ENCODE data around the gene CCDC85A. TPM values are rescaled to one million over a fixed set of nuclear protein-coding genes. Genes with fewer than 3 reads are reported as not detected.

The CCDC85A gene
- polyA plus RNA-seq, 1 donor (not counting 4 experiments of a cell fraction or from before 2014, with no cell fraction given) = not detected

DNA sequence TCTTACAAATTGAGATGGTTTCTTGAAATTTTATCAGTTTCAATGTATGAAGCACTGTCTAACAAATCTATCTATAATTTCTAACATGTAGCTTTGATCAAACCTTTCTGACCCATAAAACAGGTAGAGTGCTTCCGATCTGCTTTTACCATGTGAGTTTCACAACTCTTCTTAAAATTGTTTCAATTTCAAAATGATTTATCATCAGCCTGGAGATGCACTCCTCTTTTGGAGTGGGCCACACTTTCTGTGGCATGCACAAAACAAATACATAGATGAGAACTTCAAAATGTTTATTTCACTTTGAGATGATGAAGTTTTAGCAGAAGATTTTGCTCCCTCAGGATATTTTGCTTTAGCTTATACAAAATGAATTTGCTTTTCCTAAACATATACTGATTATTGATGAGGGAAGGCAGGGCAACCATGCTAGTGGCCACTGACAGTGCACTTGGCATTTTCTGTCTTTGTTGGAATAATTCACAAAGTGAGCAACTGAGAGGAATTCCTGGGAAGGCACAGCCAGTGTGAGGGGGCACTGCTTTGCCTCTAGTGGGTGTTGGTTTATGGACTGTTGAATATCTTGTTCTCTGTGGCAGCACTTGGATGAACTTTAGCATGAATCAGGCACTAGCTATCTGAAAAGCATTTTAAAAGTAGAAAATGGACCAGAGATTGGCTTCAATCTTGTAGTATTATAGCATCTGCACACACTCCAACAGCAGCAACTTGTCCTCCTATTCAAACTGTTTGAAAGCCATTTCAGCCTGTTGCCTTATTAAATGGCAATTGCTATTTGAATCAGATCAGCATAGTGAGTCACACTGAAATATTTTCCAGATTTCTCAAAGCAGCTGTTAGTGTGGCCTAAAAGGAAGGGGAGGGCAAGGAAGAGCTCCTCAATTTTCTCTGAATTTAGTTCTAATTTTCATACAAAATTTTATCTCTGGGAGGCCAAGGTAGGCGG is 193.2 kb downstream of the CCDC85A start:
- DNase-seq (ENCODE audit: low read depth, low spot score) = no peak
- H4K20me1 ChIP-seq (ENCODE audit: control insufficient read depth, extremely low read depth, insufficient read depth, low read length) = no peaks in the 10 kb centered on the region
- H3K27ac ChIP-seq (ENCODE audit: control insufficient read depth, insufficient read depth, low read length) = no peak overlapping the region
- H3K9me3 ChIP-seq (ENCODE audit: control insufficient read depth, low read depth, low read length) = no peaks in the 10 kb centered on the region
- H3K4me1 ChIP-seq (ENCODE audit: control insufficient read depth, extremely low read depth, insufficient read depth, low read length) = no peaks in the 10 kb centered on the region
- H3K27me3 ChIP-seq (ENCODE audit: control insufficient read depth, extremely low read depth, insufficient read depth, low read length) = no peaks in the 10 kb centered on the region
- dilution Hi-C loops (cut with MboI; ENCODE audit: extremely low pct_ligation_motif_present, low sequenced_read_pairs) = no loop called here
- H2AFZ ChIP-seq (ENCODE audit: control insufficient read depth, low read length) = no peak overlapping the region
- H3K36me3 ChIP-seq (ENCODE audit: control insufficient read depth in 2 of 2, extremely low read depth in 1 of 2, insufficient read depth in 2 of 2, low read length in 2 of 2) = no peaks in the 10 kb centered on the region
- TF ChIP-seq, protein P1, sequence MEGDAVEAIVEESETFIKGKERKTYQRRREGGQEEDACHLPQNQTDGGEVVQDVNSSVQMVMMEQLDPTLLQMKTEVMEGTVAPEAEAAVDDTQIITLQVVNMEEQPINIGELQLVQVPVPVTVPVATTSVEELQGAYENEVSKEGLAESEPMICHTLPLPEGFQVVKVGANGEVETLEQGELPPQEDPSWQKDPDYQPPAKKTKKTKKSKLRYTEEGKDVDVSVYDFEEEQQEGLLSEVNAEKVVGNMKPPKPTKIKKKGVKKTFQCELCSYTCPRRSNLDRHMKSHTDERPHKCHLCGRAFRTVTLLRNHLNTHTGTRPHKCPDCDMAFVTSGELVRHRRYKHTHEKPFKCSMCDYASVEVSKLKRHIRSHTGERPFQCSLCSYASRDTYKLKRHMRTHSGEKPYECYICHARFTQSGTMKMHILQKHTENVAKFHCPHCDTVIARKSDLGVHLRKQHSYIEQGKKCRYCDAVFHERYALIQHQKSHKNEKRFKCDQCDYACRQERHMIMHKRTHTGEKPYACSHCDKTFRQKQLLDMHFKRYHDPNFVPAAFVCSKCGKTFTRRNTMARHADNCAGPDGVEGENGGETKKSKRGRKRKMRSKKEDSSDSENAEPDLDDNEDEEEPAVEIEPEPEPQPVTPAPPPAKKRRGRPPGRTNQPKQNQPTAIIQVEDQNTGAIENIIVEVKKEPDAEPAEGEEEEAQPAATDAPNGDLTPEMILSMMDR (optimal IDR thresholded peaks at IDR 0.05 in 1 of 3, IDR thresholded peaks at IDR 0.05 in 1 of 3, conservative IDR thresholded peaks at IDR 0.05 in 1 of 3; ENCODE audit: extremely low read depth in 1 of 3, insufficient read depth in 2 of 3, low read length in 3 of 3) = no peak
- TF ChIP-seq EZH2 (IDR thresholded peaks at IDR 0.05; ENCODE audit: low read length) = no peak
- H3K79me2 ChIP-seq (ENCODE audit: control insufficient read depth, insufficient read depth, low read length) = no peaks in the 10 kb centered on the region
- H3K4me3 ChIP-seq (ENCODE audit: control insufficient read depth in 2 of 3, extremely low read depth in 1 of 3, insufficient read depth in 2 of 3, low read depth in 1 of 3, low read length in 3 of 3) = no peak overlapping the region
- no peak overlapping the region for H3K4me2 ChIP-seq (ENCODE audit: control insufficient read depth, extremely low read depth, insufficient read depth, low read depth, low read length)
- no peak overlapping the region for H3K9ac ChIP-seq (ENCODE audit: control insufficient read depth, extremely low read depth, insufficient read depth, low read length)
- no peak for FAIRE-seq
- no peaks in the 10 kb centered on the region for H3K9me1 ChIP-seq (ENCODE audit: control insufficient read depth, extremely low read depth, insufficient read depth, low read length)

DNA sequence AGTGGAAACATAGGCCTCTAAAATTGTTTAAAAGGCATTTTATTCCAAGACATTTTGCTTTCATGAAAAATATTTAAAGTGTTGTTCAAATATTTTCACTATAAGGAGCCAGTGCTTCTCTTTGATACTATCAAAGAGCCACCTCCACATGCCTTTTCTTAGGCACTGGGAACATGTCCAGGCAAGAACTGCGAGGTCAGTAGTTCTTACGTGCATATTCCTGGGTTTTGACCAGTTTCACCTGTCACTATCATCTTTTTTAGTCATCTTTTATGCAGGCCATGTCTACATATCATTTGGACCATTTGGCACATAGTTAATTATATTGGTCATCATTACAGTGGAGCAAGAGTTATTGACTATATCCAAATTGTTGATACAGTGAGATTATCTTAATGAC is 195.3 kb downstream of the CCDC85A start:
- Histone ChIP-seq H3K9me1 (ENCODE audit: control insufficient read depth, extremely low read depth, insufficient read depth, low read length) (no peaks in the 10 kb centered on the region), H3K27me3 (ENCODE audit: control insufficient read depth, extremely low read depth, insufficient read depth, low read length) (no peaks in the 10 kb centered on the region), H3K79me2 (ENCODE audit: control insufficient read depth, insufficient read depth, low read length) (no peaks in the 10 kb centered on the region), H2AFZ (ENCODE audit: control insufficient read depth, low read length) (no peak overlapping the region), H3K36me3 (ENCODE audit: control insufficient read depth in 2 of 2, extremely low read depth in 1 of 2, insufficient read depth in 2 of 2, low read length in 2 of 2) (no peaks in the 10 kb centered on the region), H3K9ac (ENCODE audit: control insufficient read depth, extremely low read depth, insufficient read depth, low read length) (no peak overlapping the region), H4K20me1 (ENCODE audit: control insufficient read depth, extremely low read depth, insufficient read depth, low read length) (no peaks in the 10 kb centered on the region), H3K27ac (ENCODE audit: control insufficient read depth, insufficient read depth, low read length) (no peak overlapping the region), H3K4me1 (ENCODE audit: control insufficient read depth, extremely low read depth, insufficient read depth, low read length) (no peaks in the 10 kb centered on the region), H3K4me3 (ENCODE audit: control insufficient read depth in 2 of 3, extremely low read depth in 1 of 3, insufficient read depth in 2 of 3, low read depth in 1 of 3, low read length in 3 of 3) (no peak overlapping the region), H3K9me3 (ENCODE audit: control insufficient read depth, low read depth, low read length) (no peaks in the 10 kb centered on the region), H3K4me2 (ENCODE audit: control insufficient read depth, extremely low read depth, insufficient read depth, low read depth, low read length) (no peak overlapping the region)
- dilution Hi-C loops (cut with MboI; ENCODE audit: extremely low pct_ligation_motif_present, low sequenced_read_pairs) = no loop called here
- DNase-seq (ENCODE audit: low read depth, low spot score) (no peak), FAIRE-seq (no peak)
- TF ChIP-seq, protein P1 (optimal IDR thresholded peaks at IDR 0.05 in 1 of 3, IDR thresholded peaks at IDR 0.05 in 1 of 3, conservative IDR thresholded peaks at IDR 0.05 in 1 of 3; ENCODE audit: extremely low read depth in 1 of 3, insufficient read depth in 2 of 3, low read length in 3 of 3) = no peak
- TF ChIP-seq EZH2 (IDR thresholded peaks at IDR 0.05; ENCODE audit: low read length) = no peak

All from keratinocyte (primary cell).